Fibroblast of mammary gland (primary cell): ENCODE measurements around the gene LRRC40.
"Not testable (repeated sequence)": the region's sequence is repeated elsewhere in the genome, so short reads cannot be mapped to it uniquely, and the experiment has no call there.

Experiments
- DNase-seq: peaks from one replicate; pipeline ENCODE4 v3.0.0-alpha.2; 2010; ENCODE audit warnings: low read depth
- H3K4me3 ChIP-seq: 2 replicates; pipeline ENCODE4 v1.5.1; 2011; ENCODE audit warnings: low read depth, mild to moderate bottlenecking, low read length, moderate library complexity; ENCODE audit not compliant: control insufficient read depth
- TF ChIP-seq, protein P1 (sequence below): conservative IDR thresholded peaks from 2 replicates; pipeline ENCODE4 v1.5.1; 2011; ENCODE audit warnings: low read depth, low read length, inconsistent platforms; ENCODE audit not compliant: control insufficient read depth, insufficient read depth

Gene LRRC40

DNA sequence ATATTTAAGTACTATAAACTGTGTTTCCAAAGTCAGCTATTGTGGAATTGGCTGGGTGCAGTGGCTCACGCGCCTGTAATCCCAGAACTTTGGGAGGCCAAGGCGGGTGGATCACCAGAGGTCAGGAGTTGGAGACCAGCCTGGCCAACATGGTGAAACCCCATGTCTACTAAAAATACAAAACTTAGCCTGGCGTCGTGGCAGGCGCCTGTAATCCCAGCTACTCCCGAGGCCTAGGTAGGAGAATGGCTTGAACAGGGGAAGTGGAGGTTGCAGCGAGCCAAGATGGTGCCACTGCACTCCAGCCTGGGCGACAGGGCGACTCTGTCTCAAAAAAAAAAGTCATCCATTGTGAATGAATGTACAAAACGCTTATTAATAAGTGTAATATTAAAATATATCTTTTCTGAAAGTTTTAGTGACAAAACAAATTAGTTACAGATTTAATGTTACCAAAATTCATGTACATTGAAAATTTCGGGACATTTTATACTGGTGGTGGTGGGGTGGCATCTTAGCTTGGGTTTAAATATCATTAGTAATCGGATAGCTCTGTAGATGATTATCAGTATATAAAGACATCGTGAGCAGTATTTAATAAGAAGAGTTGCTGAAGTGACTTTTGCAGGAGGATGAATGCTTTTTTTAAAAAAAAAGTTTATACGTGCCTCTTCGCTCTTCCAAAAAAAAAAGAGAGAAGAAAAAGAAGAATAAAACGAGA, 15.3 kb upstream of the LRRC40 start:
- TF ChIP-seq, protein P1, sequence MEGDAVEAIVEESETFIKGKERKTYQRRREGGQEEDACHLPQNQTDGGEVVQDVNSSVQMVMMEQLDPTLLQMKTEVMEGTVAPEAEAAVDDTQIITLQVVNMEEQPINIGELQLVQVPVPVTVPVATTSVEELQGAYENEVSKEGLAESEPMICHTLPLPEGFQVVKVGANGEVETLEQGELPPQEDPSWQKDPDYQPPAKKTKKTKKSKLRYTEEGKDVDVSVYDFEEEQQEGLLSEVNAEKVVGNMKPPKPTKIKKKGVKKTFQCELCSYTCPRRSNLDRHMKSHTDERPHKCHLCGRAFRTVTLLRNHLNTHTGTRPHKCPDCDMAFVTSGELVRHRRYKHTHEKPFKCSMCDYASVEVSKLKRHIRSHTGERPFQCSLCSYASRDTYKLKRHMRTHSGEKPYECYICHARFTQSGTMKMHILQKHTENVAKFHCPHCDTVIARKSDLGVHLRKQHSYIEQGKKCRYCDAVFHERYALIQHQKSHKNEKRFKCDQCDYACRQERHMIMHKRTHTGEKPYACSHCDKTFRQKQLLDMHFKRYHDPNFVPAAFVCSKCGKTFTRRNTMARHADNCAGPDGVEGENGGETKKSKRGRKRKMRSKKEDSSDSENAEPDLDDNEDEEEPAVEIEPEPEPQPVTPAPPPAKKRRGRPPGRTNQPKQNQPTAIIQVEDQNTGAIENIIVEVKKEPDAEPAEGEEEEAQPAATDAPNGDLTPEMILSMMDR: no peak
- peak overlapping the region; percentile 70 for H3K4me3 ChIP-seq
- no peak for DNase-seq

DNA sequence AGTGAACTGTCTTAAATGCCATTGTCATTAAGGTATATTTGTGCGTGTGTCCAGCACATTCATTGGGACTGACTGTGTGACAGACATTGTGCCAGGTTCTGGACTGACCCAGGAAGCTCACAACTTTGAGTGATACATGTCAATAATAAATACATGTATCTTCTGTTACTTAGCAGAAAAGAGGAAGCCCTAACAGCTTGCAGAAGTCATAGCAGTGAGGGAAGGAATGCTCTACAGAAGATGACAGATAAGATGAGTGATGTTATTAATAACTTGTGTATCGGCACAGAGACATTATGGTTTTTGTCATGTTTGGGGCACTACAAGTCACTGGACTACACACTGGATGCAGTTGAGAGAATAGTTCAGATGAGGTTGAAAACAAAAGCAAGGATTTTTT, 14.6 kb upstream of the LRRC40 start:
- no peak overlapping the region for H3K4me3 ChIP-seq
- TF ChIP-seq, protein P1: no peak
- no peak for DNase-seq

DNA sequence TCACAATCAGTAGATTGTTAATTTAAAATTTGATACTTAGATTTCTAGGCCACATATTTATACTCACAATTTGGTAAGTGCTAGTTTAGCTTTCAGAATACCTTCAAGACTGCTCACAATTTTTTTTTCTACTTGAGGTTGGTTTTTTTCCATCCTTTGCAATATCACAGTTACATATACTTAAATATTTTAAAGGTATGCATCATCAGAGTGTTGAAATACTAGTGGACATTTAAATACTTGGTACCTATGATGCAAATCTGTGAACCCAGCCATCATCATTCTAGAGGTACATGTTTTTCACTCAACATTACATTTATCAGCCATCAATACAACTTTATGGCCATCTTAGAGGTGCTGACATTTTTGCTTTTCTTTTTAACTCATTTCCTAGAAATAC, 6.2 kb upstream of the LRRC40 start:
- TF ChIP-seq, protein P1: no peak
- no peak for DNase-seq
- H3K4me3 ChIP-seq: no peak overlapping the region

DNA sequence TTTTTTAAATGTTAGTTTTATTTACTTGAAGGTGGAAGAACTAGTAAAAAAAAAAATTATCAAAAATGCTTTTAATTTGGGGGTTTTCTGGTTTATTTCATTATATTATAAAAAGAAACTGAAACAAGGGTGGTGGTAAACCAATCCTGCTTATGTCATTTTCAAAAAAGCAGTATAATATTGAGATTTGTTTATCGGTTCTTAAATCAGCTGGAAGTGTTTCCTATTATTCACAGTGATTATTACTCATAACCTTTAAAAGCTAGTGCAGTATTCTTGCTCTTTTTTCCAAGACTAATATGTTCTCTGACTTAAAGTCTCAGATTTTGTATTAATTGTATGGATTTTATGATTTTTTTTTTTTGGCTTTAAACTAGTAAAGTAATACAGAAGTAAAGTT, 5.4 kb upstream of the LRRC40 start:
- no peak for DNase-seq
- TF ChIP-seq, protein P1: no peak
- H3K4me3 ChIP-seq: no peak overlapping the region

DNA sequence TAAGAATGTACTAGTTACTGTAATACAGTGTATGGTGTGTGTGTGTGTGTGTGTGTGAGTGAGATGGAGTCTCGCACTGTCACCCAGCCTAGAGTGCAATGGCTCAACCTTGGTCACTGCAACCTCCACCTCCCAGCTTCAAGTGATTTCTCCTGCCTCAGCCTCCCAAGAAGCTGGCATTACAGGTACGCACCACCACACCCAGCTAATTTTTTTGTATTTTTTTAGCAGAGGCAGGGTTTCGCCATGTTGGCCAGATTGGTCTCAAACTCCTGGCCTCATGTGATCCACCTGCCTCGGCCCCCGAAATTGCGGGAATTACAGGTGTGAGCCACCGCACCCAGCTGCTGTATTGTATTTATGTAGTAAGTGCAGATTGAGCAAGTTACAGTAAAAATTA, 2.9 kb upstream of the LRRC40 start:
- DNase-seq: no peak
- TF ChIP-seq, protein P1: no peak
- no peak overlapping the region for H3K4me3 ChIP-seq

DNA sequence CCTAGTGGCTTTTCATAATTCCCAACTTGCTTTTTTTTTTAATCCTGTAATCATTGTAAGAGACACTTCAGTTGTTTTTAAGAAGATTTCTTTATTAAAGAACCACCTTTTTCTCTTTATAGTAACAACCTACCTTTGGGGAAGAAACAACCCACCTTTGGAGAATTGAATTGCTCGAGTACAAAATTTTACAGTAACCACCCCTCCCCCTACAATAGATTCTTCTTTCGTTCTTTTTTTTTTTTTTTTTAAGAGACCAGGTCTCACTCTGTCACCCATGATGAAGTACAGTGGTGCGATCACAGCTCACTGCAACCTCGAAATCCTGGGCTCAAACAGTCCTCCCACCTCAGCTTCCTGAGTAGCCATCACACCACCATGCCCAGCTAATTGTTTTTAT, 2.1 kb upstream of the LRRC40 start:
- TF ChIP-seq, protein P1: no peak
- H3K4me3 ChIP-seq: no peak overlapping the region
- no peak for DNase-seq

DNA sequence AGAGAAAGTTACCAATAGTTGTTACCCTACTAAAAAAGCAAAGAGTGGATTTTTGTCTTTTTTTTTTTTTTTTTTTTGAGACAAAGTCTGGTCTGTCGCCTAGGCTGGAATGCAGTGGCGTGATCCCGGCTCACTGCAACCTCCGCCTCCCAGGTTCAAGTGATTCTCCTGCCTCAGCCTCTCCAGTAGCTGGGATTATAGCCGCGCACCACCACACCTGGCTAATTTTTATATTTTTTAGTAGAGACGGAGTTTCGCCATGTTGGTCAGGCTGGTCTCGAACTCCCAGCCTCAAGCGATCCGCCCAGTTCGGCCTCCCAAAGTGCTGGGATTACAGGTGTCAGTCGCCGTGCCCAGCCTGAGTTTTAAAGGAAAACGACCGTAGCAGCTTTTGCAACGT, 1.5 kb upstream of the LRRC40 start:
- peak overlapping the region; percentile 97 for H3K4me3 ChIP-seq
- DNase-seq: not testable (repeated sequence)
